ENCODE data around the gene NSRP1. TPM values are rescaled to one million over a fixed set of nuclear protein-coding genes. Genes with fewer than 3 reads are reported as not detected.

NSRP1 gene
- polyA plus RNA-seq, 2 donors: 16.6 to 19.1 TPM

- WGBS, 2 donors: 82 to 84% methylated on average over 6 of the region's 6 CpGs
- Histone ChIP-seq H3K27ac (ENCODE audit: low read depth in 2 of 2, low read length in 1 of 2) (no peak overlapping the region), H3K36me3 (ENCODE audit: control insufficient read depth in 2 of 2, insufficient read depth in 2 of 2, low read length in 1 of 2) (no peaks in the 10 kb centered on the region), H3K4me3 (ENCODE audit: low read depth in 1 of 2, low read length in 2 of 2) (no peak overlapping the region), H3K9me3 (ENCODE audit: control insufficient read depth in 2 of 2, insufficient read depth in 1 of 2, low read depth in 1 of 2, low read length in 1 of 2) (no peaks in the 10 kb centered on the region), H3K4me1 (ENCODE audit: control insufficient read depth in 2 of 2, insufficient read depth in 2 of 2, low read length in 1 of 2) (no peaks in the 10 kb centered on the region), H3K27me3 (ENCODE audit: control insufficient read depth in 1 of 2, insufficient read depth in 2 of 2, low read length in 2 of 2) (no peaks in the 10 kb centered on the region)
Measured at GRCh38 chr17:30211371-30211770, 94.8 kb downstream of the NSRP1 start.

- WGBS, 2 donors: 82 to 91% methylated on average over 11 of the region's 11 CpGs
- Histone ChIP-seq H3K27me3 (ENCODE audit: control insufficient read depth in 1 of 2, insufficient read depth in 2 of 2, low read length in 2 of 2) (no peaks in the 10 kb centered on the region), H3K9me3 (ENCODE audit: control insufficient read depth in 2 of 2, insufficient read depth in 1 of 2, low read depth in 1 of 2, low read length in 1 of 2) (no peaks in the 10 kb centered on the region), H3K4me3 (ENCODE audit: low read depth in 1 of 2, low read length in 2 of 2) (no peak overlapping the region), H3K4me1 (ENCODE audit: control insufficient read depth in 2 of 2, insufficient read depth in 2 of 2, low read length in 1 of 2) (no peaks in the 10 kb centered on the region), H3K27ac (ENCODE audit: low read depth in 2 of 2, low read length in 1 of 2) (no peak overlapping the region), H3K36me3 (ENCODE audit: control insufficient read depth in 2 of 2, insufficient read depth in 2 of 2, low read length in 1 of 2) (no peaks in the 10 kb centered on the region)
Measured at GRCh38 chr17:30212750-30213149, 96.1 kb downstream of the NSRP1 start.

- no peak overlapping the region for H3K27ac ChIP-seq (ENCODE audit: low read depth in 2 of 2, low read length in 1 of 2)
- WGBS, 2 donors: 95 to 97% methylated on average over 6 of the region's 6 CpGs
- H3K4me1 ChIP-seq (ENCODE audit: control insufficient read depth in 2 of 2, insufficient read depth in 2 of 2, low read length in 1 of 2): no peaks in the 10 kb centered on the region
- H3K9me3 ChIP-seq (ENCODE audit: control insufficient read depth in 2 of 2, insufficient read depth in 1 of 2, low read depth in 1 of 2, low read length in 1 of 2): no peaks in the 10 kb centered on the region
- H3K4me3 ChIP-seq (ENCODE audit: low read depth in 1 of 2, low read length in 2 of 2): no peak overlapping the region
- no peaks in the 10 kb centered on the region for H3K36me3 ChIP-seq (ENCODE audit: control insufficient read depth in 2 of 2, insufficient read depth in 2 of 2, low read length in 1 of 2)
- no peaks in the 10 kb centered on the region for H3K27me3 ChIP-seq (ENCODE audit: control insufficient read depth in 1 of 2, insufficient read depth in 2 of 2, low read length in 2 of 2)
Measured at GRCh38 chr17:30217054-30217453, 100.4 kb downstream of the NSRP1 start.

- 92 to 95% methylated on average over 11 of the region's 11 CpGs for WGBS, 2 donors
- no peaks in the 10 kb centered on the region for H3K4me1 ChIP-seq (ENCODE audit: control insufficient read depth in 2 of 2, insufficient read depth in 2 of 2, low read length in 1 of 2)
- H3K27ac ChIP-seq (ENCODE audit: low read depth in 2 of 2, low read length in 1 of 2): no peak overlapping the region
- H3K4me3 ChIP-seq (ENCODE audit: low read depth in 1 of 2, low read length in 2 of 2): no peak overlapping the region
- no peaks in the 10 kb centered on the region for H3K9me3 ChIP-seq (ENCODE audit: control insufficient read depth in 2 of 2, insufficient read depth in 1 of 2, low read depth in 1 of 2, low read length in 1 of 2)
- no peaks in the 10 kb centered on the region for H3K36me3 ChIP-seq (ENCODE audit: control insufficient read depth in 2 of 2, insufficient read depth in 2 of 2, low read length in 1 of 2)
- H3K27me3 ChIP-seq (ENCODE audit: control insufficient read depth in 1 of 2, insufficient read depth in 2 of 2, low read length in 2 of 2): no peaks in the 10 kb centered on the region
Measured at GRCh38 chr17:30217746-30218245, 101.2 kb downstream of the NSRP1 start.

- no peaks in the 10 kb centered on the region for H3K36me3 ChIP-seq (ENCODE audit: control insufficient read depth in 2 of 2, insufficient read depth in 2 of 2, low read length in 1 of 2)
- WGBS, 2 donors: 80 to 87% methylated on average over 9 of the region's 9 CpGs
- no peak overlapping the region for H3K27ac ChIP-seq (ENCODE audit: low read depth in 2 of 2, low read length in 1 of 2)
- H3K27me3 ChIP-seq (ENCODE audit: control insufficient read depth in 1 of 2, insufficient read depth in 2 of 2, low read length in 2 of 2): no peaks in the 10 kb centered on the region
- H3K9me3 ChIP-seq (ENCODE audit: control insufficient read depth in 2 of 2, insufficient read depth in 1 of 2, low read depth in 1 of 2, low read length in 1 of 2): no peaks in the 10 kb centered on the region
- H3K4me3 ChIP-seq (ENCODE audit: low read depth in 1 of 2, low read length in 2 of 2): no peak overlapping the region
- H3K4me1 ChIP-seq (ENCODE audit: control insufficient read depth in 2 of 2, insufficient read depth in 2 of 2, low read length in 1 of 2): no peaks in the 10 kb centered on the region
Measured at GRCh38 chr17:30218799-30219198, 102.2 kb downstream of the NSRP1 start.

- Histone ChIP-seq H3K4me1 (ENCODE audit: control insufficient read depth in 2 of 2, insufficient read depth in 2 of 2, low read length in 1 of 2) (no peaks in the 10 kb centered on the region), H3K4me3 (ENCODE audit: low read depth in 1 of 2, low read length in 2 of 2) (no peak overlapping the region), H3K36me3 (ENCODE audit: control insufficient read depth in 2 of 2, insufficient read depth in 2 of 2, low read length in 1 of 2) (no peaks in the 10 kb centered on the region), H3K27ac (ENCODE audit: low read depth in 2 of 2, low read length in 1 of 2) (no peak overlapping the region), H3K27me3 (ENCODE audit: control insufficient read depth in 1 of 2, insufficient read depth in 2 of 2, low read length in 2 of 2) (no peaks in the 10 kb centered on the region), H3K9me3 (ENCODE audit: control insufficient read depth in 2 of 2, insufficient read depth in 1 of 2, low read depth in 1 of 2, low read length in 1 of 2) (no peaks in the 10 kb centered on the region)
- WGBS, 2 donors: 77 to 88% methylated on average over 4 of the region's 4 CpGs
Measured at GRCh38 chr17:30219315-30219714, 102.7 kb downstream of the NSRP1 start.

- WGBS, 2 donors: 67 to 77% methylated on average over 7 of the region's 7 CpGs
Measured at GRCh38 chr17:30219833-30220232, 103.2 kb downstream of the NSRP1 start.

GRCh38 chr17:30220414-30220813, 103.8 kb downstream of the NSRP1 start:
- Histone ChIP-seq H3K27me3 (ENCODE audit: control insufficient read depth in 1 of 2, insufficient read depth in 2 of 2, low read length in 2 of 2) (no peaks in the 10 kb centered on the region), H3K4me1 (ENCODE audit: control insufficient read depth in 2 of 2, insufficient read depth in 2 of 2, low read length in 1 of 2) (no peaks in the 10 kb centered on the region), H3K36me3 (ENCODE audit: control insufficient read depth in 2 of 2, insufficient read depth in 2 of 2, low read length in 1 of 2) (no peaks in the 10 kb centered on the region), H3K9me3 (ENCODE audit: control insufficient read depth in 2 of 2, insufficient read depth in 1 of 2, low read depth in 1 of 2, low read length in 1 of 2) (no peaks in the 10 kb centered on the region), H3K27ac (ENCODE audit: low read depth in 2 of 2, low read length in 1 of 2) (no peak overlapping the region), H3K4me3 (ENCODE audit: low read depth in 1 of 2, low read length in 2 of 2) (no peak overlapping the region)
- WGBS, 2 donors: 84 to 86% methylated on average over 5 of the region's 5 CpGs

More at GRCh38 chr17:30219833-30220232, 103.2 kb downstream of the NSRP1 start:
- no peaks in the 10 kb centered on the region for H3K36me3 ChIP-seq (ENCODE audit: control insufficient read depth in 2 of 2, insufficient read depth in 2 of 2, low read length in 1 of 2)
- no peak overlapping the region for H3K27ac ChIP-seq (ENCODE audit: low read depth in 2 of 2, low read length in 1 of 2)
- no peak overlapping the region for H3K4me3 ChIP-seq (ENCODE audit: low read depth in 1 of 2, low read length in 2 of 2)
- H3K27me3 ChIP-seq (ENCODE audit: control insufficient read depth in 1 of 2, insufficient read depth in 2 of 2, low read length in 2 of 2): no peaks in the 10 kb centered on the region
- H3K9me3 ChIP-seq (ENCODE audit: control insufficient read depth in 2 of 2, insufficient read depth in 1 of 2, low read depth in 1 of 2, low read length in 1 of 2): no peaks in the 10 kb centered on the region
- H3K4me1 ChIP-seq (ENCODE audit: control insufficient read depth in 2 of 2, insufficient read depth in 2 of 2, low read length in 1 of 2): no peaks in the 10 kb centered on the region

- H3K27ac ChIP-seq (ENCODE audit: low read depth in 2 of 2, low read length in 1 of 2): no peak overlapping the region
- no peak overlapping the region for H3K4me3 ChIP-seq (ENCODE audit: low read depth in 1 of 2, low read length in 2 of 2)
- H3K36me3 ChIP-seq (ENCODE audit: control insufficient read depth in 2 of 2, insufficient read depth in 2 of 2, low read length in 1 of 2): no peaks in the 10 kb centered on the region
- WGBS, 2 donors: 91% methylated on average over 10 of the region's 10 CpGs
- H3K9me3 ChIP-seq (ENCODE audit: control insufficient read depth in 2 of 2, insufficient read depth in 1 of 2, low read depth in 1 of 2, low read length in 1 of 2): no peaks in the 10 kb centered on the region
- H3K4me1 ChIP-seq (ENCODE audit: control insufficient read depth in 2 of 2, insufficient read depth in 2 of 2, low read length in 1 of 2): peaks cover 0 to 5% of the 10 kb centered on the region in 2 donors
- H3K27me3 ChIP-seq (ENCODE audit: control insufficient read depth in 1 of 2, insufficient read depth in 2 of 2, low read length in 2 of 2): no peaks in the 10 kb centered on the region
Measured at GRCh38 chr17:30221346-30221745, 104.7 kb downstream of the NSRP1 start.

- Histone ChIP-seq H3K27ac (ENCODE audit: low read depth in 2 of 2, low read length in 1 of 2) (no peak overlapping the region), H3K4me3 (ENCODE audit: low read depth in 1 of 2, low read length in 2 of 2) (no peak overlapping the region)
- 91% methylated on average over 4 of the region's 4 CpGs for WGBS, 2 donors
Measured at GRCh38 chr17:30222251-30222650, 105.6 kb downstream of the NSRP1 start.

More at GRCh38 chr17:30222251-30222650, 105.6 kb downstream of the NSRP1 start:
- H3K4me1 ChIP-seq (ENCODE audit: control insufficient read depth in 2 of 2, insufficient read depth in 2 of 2, low read length in 1 of 2): peaks cover 0 to 5% of the 10 kb centered on the region in 2 donors
- H3K9me3 ChIP-seq (ENCODE audit: control insufficient read depth in 2 of 2, insufficient read depth in 1 of 2, low read depth in 1 of 2, low read length in 1 of 2): no peaks in the 10 kb centered on the region
- H3K36me3 ChIP-seq (ENCODE audit: control insufficient read depth in 2 of 2, insufficient read depth in 2 of 2, low read length in 1 of 2): no peaks in the 10 kb centered on the region
- H3K27me3 ChIP-seq (ENCODE audit: control insufficient read depth in 1 of 2, insufficient read depth in 2 of 2, low read length in 2 of 2): no peaks in the 10 kb centered on the region
